H9 (cell line): ENCODE results near the gene AK8. TPM values are rescaled to one million over a fixed set of nuclear protein-coding genes. Genes with fewer than 3 reads are reported as not detected.

Experiments used
- DNase-seq: peaks from one replicate; pipeline ENCODE4 v3.0.0-alpha.2; 2017
- H2AFZ ChIP-seq: one replicate; pipeline ENCODE4 v1.6.1; 2013; ENCODE audit warnings: mild to moderate bottlenecking, low read length, control low read depth, moderate library complexity
- H2AK5ac ChIP-seq: 2 replicates; pipeline ENCODE4 v1.6.1; 2013; ENCODE audit warnings: low read length, control low read depth, mixed read lengths; ENCODE audit not compliant: insufficient read length
- H2BK120ac ChIP-seq: one replicate; pipeline ENCODE4 v1.6.1; 2013; ENCODE audit warnings: low read depth, mild to moderate bottlenecking, low read length, control low read depth, inconsistent platforms; ENCODE audit not compliant: poor library complexity, severe bottlenecking
- H2BK12ac ChIP-seq: 2 replicates; pipeline ENCODE4 v1.6.1; 2013; ENCODE audit warnings: low read length, control low read depth, mixed read lengths, low read depth; ENCODE audit not compliant: insufficient read length
- H2BK15ac ChIP-seq: 2 replicates; pipeline ENCODE4 v1.6.1; 2013; ENCODE audit warnings: low read depth, low read length, control low read depth
- H2BK20ac ChIP-seq: one replicate; pipeline ENCODE4 v1.6.1; 2013; ENCODE audit warnings: low read depth, mild to moderate bottlenecking, low read length, control low read depth, inconsistent platforms; ENCODE audit not compliant: poor library complexity, severe bottlenecking
- H2BK5ac ChIP-seq: 2 replicates; pipeline ENCODE4 v1.6.1; 2013; ENCODE audit warnings: low read length, control low read depth, mixed read lengths; ENCODE audit not compliant: insufficient read length
- H3K14ac ChIP-seq: 2 replicates; pipeline ENCODE4 v1.6.1; 2013; ENCODE audit warnings: low read length, control low read depth; ENCODE audit not compliant: insufficient read depth
- H3K18ac ChIP-seq: 2 replicates; pipeline ENCODE4 v1.6.1; 2013; ENCODE audit warnings: low read depth, mild to moderate bottlenecking, mixed read lengths, low read length, control low read depth; ENCODE audit not compliant: insufficient read length
- H3K23ac ChIP-seq: 2 replicates; pipeline ENCODE4 v1.6.1; 2013; ENCODE audit warnings: low read length, control low read depth, mixed read lengths, low read depth; ENCODE audit not compliant: insufficient read length
- H3K23me2 ChIP-seq: 2 replicates; pipeline ENCODE4 v1.6.1; 2013; ENCODE audit warnings: low read depth, mild to moderate bottlenecking, mixed read lengths, low read length, control low read depth; ENCODE audit not compliant: insufficient read length, poor library complexity, severe bottlenecking
- H3K27ac ChIP-seq: 2 replicates; pipeline ENCODE4 v1.5.1; 2013; ENCODE audit warnings: low read length, control low read depth, mixed read lengths, low read depth; ENCODE audit not compliant: insufficient read length
- H3K27me3 ChIP-seq: 2 replicates; pipeline ENCODE4 v1.6.1; 2013; ENCODE audit warnings: low read length, control low read depth, inconsistent platforms; ENCODE audit not compliant: insufficient read depth
- H3K4ac ChIP-seq: 2 replicates; pipeline ENCODE4 v1.6.1; 2013; ENCODE audit warnings: low read depth, mild to moderate bottlenecking, control low read depth, inconsistent platforms, low read length, moderate library complexity
- H3K4me1 ChIP-seq: 2 replicates; pipeline ENCODE4 v1.6.1; 2013; ENCODE audit warnings: low read length, control low read depth, inconsistent platforms; ENCODE audit not compliant: insufficient read depth
- H3K4me2 ChIP-seq: 2 replicates; pipeline ENCODE4 v1.6.1; 2013; ENCODE audit warnings: low read length, control low read depth, mixed read lengths; ENCODE audit not compliant: insufficient read length, insufficient read depth
- H3K56ac ChIP-seq: 2 replicates; pipeline ENCODE4 v1.6.1; 2013; ENCODE audit warnings: low read depth, mild to moderate bottlenecking, mixed read lengths, low read length, control low read depth; ENCODE audit not compliant: insufficient read length
- H3K79me1 ChIP-seq: 2 replicates; pipeline ENCODE4 v1.6.1; 2013; ENCODE audit warnings: low read depth, mild to moderate bottlenecking, moderate library complexity, low read length, control low read depth, inconsistent platforms; ENCODE audit not compliant: insufficient read depth, poor library complexity, severe bottlenecking
- H3K79me2 ChIP-seq: 2 replicates; pipeline ENCODE4 v1.6.1; 2013; ENCODE audit warnings: low read length, control low read depth, inconsistent platforms; ENCODE audit not compliant: insufficient read depth
- H3K9ac ChIP-seq: 2 replicates; pipeline ENCODE4 v1.6.1; 2013; ENCODE audit warnings: low read length, control low read depth, mixed read lengths; ENCODE audit not compliant: insufficient read length; ENCODE audit errors: extremely low read depth
- H3K9me3 ChIP-seq: one replicate; pipeline ENCODE4 v1.6.1; 2013; ENCODE audit warnings: low read depth, low read length, inconsistent platforms; ENCODE audit not compliant: control insufficient read depth
- H3T11ph ChIP-seq: one replicate; pipeline ENCODE4 v1.6.1; 2013; ENCODE audit warnings: mild to moderate bottlenecking, low read length, control low read depth, inconsistent platforms
- H4K20me1 ChIP-seq: one replicate; pipeline ENCODE4 v1.6.1; 2013; ENCODE audit not compliant: control insufficient read depth, insufficient read length, insufficient read depth
- H4K5ac ChIP-seq: 2 replicates; pipeline ENCODE4 v1.6.1; 2013; ENCODE audit warnings: low read depth, mild to moderate bottlenecking, mixed read lengths, low read length, control low read depth; ENCODE audit not compliant: insufficient read length
- H4K8ac ChIP-seq: replicated peaks from 2 replicates; pipeline ENCODE4 v1.6.1; 2013; ENCODE audit warnings: low read length, control low read depth, mixed read lengths, low read depth; ENCODE audit not compliant: insufficient read length
- H4K91ac ChIP-seq: 2 replicates; pipeline ENCODE4 v1.6.1; 2013; ENCODE audit warnings: low read depth, mild to moderate bottlenecking, moderate library complexity, mixed read lengths, low read length, control low read depth; ENCODE audit not compliant: insufficient read length
- H3K27ac Mint-ChIP-seq, 3 experiments: 2 replicates in 2 of 3; 3 replicates in 1 of 3; pipeline ENCODE4 v1.8.0; 2020 to 2021; ENCODE audit warnings: mixed read lengths in 3 of 3, mild to moderate bottlenecking in 1 of 3, moderate library complexity in 1 of 3
- H3K27me3 Mint-ChIP-seq: 2 replicates; pipeline ENCODE4 v1.8.0; 2021; ENCODE audit warnings: low read depth, mild to moderate bottlenecking, moderate library complexity, mixed read lengths
- H3K36me3 Mint-ChIP-seq, 3 experiments: 2 replicates in 2 of 3; 3 replicates in 1 of 3; pipeline ENCODE4 v1.8.0; 2020 to 2021; ENCODE audit warnings: low read depth in 3 of 3, mixed read lengths in 3 of 3; ENCODE audit not compliant: insufficient read depth in 1 of 3
- H3K4me1 Mint-ChIP-seq, 2 experiments: 2 replicates each; pipeline ENCODE4 v1.8.0; 2020; ENCODE audit warnings: mixed read lengths in 2 of 2
- H3K4me3 Mint-ChIP-seq, 2 experiments: 2 replicates in 1 of 2; 3 replicates in 1 of 2; pipeline ENCODE4 v1.8.0; 2020 to 2021; ENCODE audit warnings: mild to moderate bottlenecking in 2 of 2, mixed read lengths in 2 of 2, moderate library complexity in 1 of 2
- H3K9me3 Mint-ChIP-seq, 2 experiments: 2 replicates in 1 of 2; 3 replicates in 1 of 2; pipeline ENCODE4 v1.8.0; 2020; ENCODE audit warnings: mild to moderate bottlenecking in 2 of 2, mixed read lengths in 2 of 2, moderate library complexity in 1 of 2
- CTCF ChIP-seq: fragments of 200-600 bp; sonication (generic); conservative IDR thresholded peaks from 3 replicates; pipeline ENCODE4 v1.8.0; 2021; ENCODE audit warnings: antibody characterized with exemption, mild to moderate bottlenecking
- WGBS: extraction: QIAGEN DNeasy Blood & Tissue Kit; methylation state at CpG from one replicate; pipeline ENCODE4 v1.1.7; 2013; ENCODE audit warnings: missing lambda C conversion rate, low lambda C conversion rate, mixed read lengths; ENCODE audit not compliant: insufficient read length; ENCODE audit errors: extremely low coverage; 5-methylcytosine and 5-hydroxymethylcytosine counted together
- total RNA-seq: library from RNA; stranded (reverse); gene quantifications from 2 replicates; pipeline ENCODE4 v1.2.1, GENCODE V29; 2021

AK8 gene
- total RNA-seq, 1 experiment from 2014 or later, result 0.44 TPM

- Histone ChIP-seq H3K27ac (no peak overlapping the region), H3K79me1 (no peaks in the 10 kb centered on the region), H3K56ac (no peak overlapping the region), H3T11ph (no peak overlapping the region), H2BK15ac (no peak overlapping the region), H3K4ac (no peak overlapping the region), H3K9me3 (no peaks in the 10 kb centered on the region), H2BK12ac (no peak overlapping the region), H4K8ac (no peak overlapping the region), H3K14ac (no peak overlapping the region), H3K79me2 (no peaks in the 10 kb centered on the region), H2BK5ac (no peak overlapping the region), H3K4me1 (no peaks in the 10 kb centered on the region), H3K23me2 (no peaks in the 10 kb centered on the region), H4K5ac (no peak overlapping the region), H3K4me2 (no peak overlapping the region), H2BK120ac (no peak overlapping the region), H3K23ac (no peak overlapping the region), H3K18ac (no peak overlapping the region), H4K91ac (no peak overlapping the region), H3K9ac (no peak overlapping the region), H2BK20ac (no peak overlapping the region), H3K27me3 (no peaks in the 10 kb centered on the region), H4K20me1 (no peaks in the 10 kb centered on the region), H2AK5ac (no peak overlapping the region), H2AFZ (no peak overlapping the region)
- Mint-ChIP-seq H3K9me3 (no peaks in the 10 kb centered on the region), H3K27me3 (no peaks in the 10 kb centered on the region), H3K27ac (no peak overlapping the region), H3K4me3 (no peak overlapping the region), H3K36me3 (peaks cover 12 to 39% (median 30%) of the 10 kb centered on the region in 3 experiments), H3K4me1 (peaks cover 5% of the 10 kb centered on the region in 2 experiments)
- no CpG with 5 or more reads among the region's 2 CpGs for WGBS
- no peak for DNase-seq
- no peak for TF ChIP-seq CTCF
Observed at GRCh38 chr9:132909311-132909710, 31.2 kb upstream of the AK8 start.
